Stimulated activated CD4-positive, alpha-beta T cell treated with anti-CD3 and anti-CD28 coated beads, Interleukin-12 subunit alpha, Interleukin-12 subunit beta, amount 100 ng/mL, for 48 hours (primary cell): ENCODE measurements around the gene GBP2.

Experiments
- DNase-seq, 3 donors: peaks; one replicate each; pipeline ENCODE4 v3.0.0-alpha.2; 2020; ENCODE audit warnings: low read depth in 2 of 3, low spot score in 1 of 3

GBP2 gene

GRCh38 chr1:89065079-89065868 lies 60.6 kb downstream of the GBP2 start, which contains the start of gene GBP1:
TSS of gene GBP1 (minus strand) at chr1:89065208. CDS start at chr1:89063234, 1,974 bp downstream.
- DNase-seq: no peak

DNA sequence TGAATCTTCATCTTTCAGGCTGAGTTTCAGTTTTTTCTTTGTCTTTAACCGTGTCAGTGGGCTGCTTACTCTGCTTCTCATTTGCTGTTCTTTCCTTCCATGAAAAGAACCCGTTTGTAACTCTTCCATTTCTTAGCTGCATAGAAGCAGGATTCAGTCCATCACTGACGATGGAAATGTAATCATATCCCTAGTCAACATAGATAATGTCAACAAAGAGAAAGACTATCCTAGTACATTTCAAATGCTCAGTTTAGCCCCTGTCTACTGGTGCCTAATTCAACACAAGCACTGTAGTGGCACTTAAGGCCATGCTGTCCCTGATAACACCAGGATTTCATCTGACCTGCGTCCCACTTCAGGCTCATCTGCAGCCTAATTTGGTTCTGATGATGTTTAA lies 61.3 kb downstream of the GBP2 start:
- DNase-seq: no peak

DNA sequence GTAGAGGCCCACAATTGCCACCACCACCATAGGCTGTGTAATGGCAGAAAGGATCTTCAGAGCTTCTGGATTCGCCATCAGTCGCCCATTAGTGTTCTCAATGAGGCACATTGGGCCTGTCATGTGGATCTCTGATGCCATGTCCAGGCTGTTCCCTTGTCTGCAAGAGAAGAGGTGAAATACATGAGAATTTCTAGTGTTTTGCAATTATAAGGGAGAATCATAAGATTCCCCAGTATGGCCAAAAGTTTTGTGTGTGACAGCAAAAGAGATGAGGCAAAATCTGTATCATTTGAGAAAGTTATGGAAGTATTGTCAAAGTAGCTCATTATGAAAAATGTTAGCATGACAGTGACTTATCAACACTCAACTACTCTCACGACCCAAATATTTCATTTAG lies 62.8 kb downstream of the GBP2 start:
- DNase-seq: no peak

DNA sequence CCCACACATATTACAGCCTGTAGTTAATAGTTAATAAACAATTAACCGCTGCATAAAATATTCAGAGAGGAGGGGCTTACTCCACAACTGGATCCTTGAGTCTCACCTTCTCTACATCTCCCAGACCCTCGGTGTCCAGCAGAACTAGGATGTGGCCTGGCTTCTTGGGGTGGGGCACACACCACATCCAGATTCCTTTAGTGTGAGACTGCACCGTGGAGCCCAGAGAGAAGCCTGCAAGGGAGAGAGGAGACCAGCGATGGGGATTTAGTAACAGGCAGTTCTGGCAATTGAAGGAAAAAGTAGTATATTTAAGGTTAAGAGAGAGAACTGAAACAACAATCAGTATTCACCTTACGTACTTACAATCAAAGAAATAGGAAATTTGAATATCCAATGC lies 65.8 kb downstream of the GBP2 start:
- DNase-seq: no peak
